Measurements from ENCODE around the gene DCAF8L2.

The DCAF8L2 gene

GRCh38 chrX:27797575-27797974 lies 207.4 kb downstream of the DCAF8L2 start:
- H3K4me3 ChIP-seq (ENCODE audit: low read depth, low read length) = no peak overlapping the region
- no peak for TF ChIP-seq CTCF (IDR thresholded peaks at IDR 0.05; ENCODE audit: low read depth, low read length, missing control alignments)
- no peak for DNase-seq (ENCODE audit: low read depth)
